ENCODE results near the gene HYAL3.

DNA sequence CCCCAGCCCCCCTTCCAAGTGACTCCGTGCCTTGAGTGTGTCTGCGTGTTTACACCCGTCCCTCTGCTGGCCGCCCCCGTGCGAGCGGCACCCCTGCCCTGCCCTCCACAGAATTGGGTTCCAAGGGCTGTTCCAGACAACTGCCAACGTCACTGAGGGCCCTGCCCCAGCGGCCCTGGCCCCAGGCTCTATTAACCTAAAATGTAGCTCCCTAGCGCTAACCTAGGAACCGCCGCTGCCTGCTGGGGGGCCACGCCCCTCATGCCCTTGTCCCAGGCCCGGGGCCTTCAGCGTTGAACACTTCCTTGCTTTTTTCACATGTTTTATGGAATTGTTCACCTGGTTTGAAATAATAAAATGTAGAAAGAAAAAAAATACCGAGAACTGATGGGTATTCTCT is 40.2 kb downstream of the HYAL3 start:
- no peak for TF ChIP-seq CTCF (IDR thresholded peaks at IDR 0.05; ENCODE audit: poor library complexity, severe bottlenecking)
- TF ChIP-seq, protein P1, sequence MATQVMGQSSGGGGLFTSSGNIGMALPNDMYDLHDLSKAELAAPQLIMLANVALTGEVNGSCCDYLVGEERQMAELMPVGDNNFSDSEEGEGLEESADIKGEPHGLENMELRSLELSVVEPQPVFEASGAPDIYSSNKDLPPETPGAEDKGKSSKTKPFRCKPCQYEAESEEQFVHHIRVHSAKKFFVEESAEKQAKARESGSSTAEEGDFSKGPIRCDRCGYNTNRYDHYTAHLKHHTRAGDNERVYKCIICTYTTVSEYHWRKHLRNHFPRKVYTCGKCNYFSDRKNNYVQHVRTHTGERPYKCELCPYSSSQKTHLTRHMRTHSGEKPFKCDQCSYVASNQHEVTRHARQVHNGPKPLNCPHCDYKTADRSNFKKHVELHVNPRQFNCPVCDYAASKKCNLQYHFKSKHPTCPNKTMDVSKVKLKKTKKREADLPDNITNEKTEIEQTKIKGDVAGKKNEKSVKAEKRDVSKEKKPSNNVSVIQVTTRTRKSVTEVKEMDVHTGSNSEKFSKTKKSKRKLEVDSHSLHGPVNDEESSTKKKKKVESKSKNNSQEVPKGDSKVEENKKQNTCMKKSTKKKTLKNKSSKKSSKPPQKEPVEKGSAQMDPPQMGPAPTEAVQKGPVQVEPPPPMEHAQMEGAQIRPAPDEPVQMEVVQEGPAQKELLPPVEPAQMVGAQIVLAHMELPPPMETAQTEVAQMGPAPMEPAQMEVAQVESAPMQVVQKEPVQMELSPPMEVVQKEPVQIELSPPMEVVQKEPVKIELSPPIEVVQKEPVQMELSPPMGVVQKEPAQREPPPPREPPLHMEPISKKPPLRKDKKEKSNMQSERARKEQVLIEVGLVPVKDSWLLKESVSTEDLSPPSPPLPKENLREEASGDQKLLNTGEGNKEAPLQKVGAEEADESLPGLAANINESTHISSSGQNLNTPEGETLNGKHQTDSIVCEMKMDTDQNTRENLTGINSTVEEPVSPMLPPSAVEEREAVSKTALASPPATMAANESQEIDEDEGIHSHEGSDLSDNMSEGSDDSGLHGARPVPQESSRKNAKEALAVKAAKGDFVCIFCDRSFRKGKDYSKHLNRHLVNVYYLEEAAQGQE (IDR thresholded peaks at IDR 0.05; ENCODE audit: borderline replicate concordance) = no peak
- TF ChIP-seq POLR2AphosphoS5 (IDR thresholded peaks at IDR 0.05) = no peak
- TF ChIP-seq EP300 (conservative IDR thresholded peaks at IDR 0.05; ENCODE audit: poor library complexity, severe bottlenecking) = no peak
- TF ChIP-seq SMC3 (conservative IDR thresholded peaks at IDR 0.05; ENCODE audit: poor library complexity) = no peak
- TF ChIP-seq EZH2 (IDR thresholded peaks at IDR 0.05; ENCODE audit: borderline replicate concordance, insufficient read depth, low read length, poor library complexity, severe bottlenecking) = no peak
